ENCODE results near the gene ALPK3.

Gene ALPK3

GRCh38 chr15:84816694-84817465 lies at the start of gene ALPK3:
Gene ALPK3 (plus strand): TSS chr15:84817356. CDS start chr15:84817453, 97 bp downstream.
- no peak for DNase-seq (ENCODE audit: low read depth in 2 of 2, low spot score in 1 of 2)

- DNase-seq (ENCODE audit: low read depth in 2 of 2, low spot score in 1 of 2), result no peak
These were observed 45.1 kb upstream of the ALPK3 start for GRCh38 chr15:84772031-84772430.

DNA sequence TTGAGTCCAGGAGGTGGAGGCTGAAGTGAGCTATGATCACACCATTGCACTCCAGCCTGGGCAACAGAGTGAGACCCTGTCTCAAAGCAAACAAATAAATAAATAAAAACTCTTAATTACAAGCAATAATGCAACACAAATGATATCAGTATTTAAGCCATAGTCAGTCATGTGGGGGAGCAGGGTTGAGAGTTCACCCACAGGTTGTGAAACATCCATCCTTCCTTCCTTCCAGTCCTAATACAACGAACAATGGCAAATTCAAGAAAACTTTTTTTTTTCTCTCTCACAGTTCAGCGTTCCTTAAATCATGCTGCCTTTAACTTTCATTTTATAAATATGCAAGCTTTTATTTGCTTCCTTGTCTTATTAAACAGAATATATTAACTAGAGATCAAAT lies 44.7 kb upstream of the ALPK3 start:
- no peak for DNase-seq (ENCODE audit: low read depth in 2 of 2, low spot score in 1 of 2)

DNA sequence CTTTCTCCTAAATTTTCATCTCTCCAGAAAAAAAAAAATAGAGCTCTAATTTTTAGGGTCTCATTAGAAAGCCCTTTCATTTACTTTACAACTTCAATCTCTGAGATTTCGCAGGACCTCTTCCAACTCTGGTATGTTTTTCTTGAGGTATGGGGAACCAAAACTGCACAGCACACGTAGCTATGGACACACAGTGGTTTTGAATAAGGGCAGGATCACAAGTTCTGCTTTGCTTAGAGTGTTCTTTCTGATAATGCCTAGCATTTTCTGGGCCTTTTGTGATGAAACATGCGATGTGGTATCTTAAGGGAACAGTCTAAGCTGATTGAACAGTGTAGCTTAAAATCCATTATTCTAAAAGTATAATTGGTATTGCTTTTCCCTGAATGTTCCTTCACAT lies 43.4 kb upstream of the ALPK3 start:
- DNase-seq (ENCODE audit: low read depth in 2 of 2, low spot score in 1 of 2), result no peak

- no peak for DNase-seq (ENCODE audit: low read depth in 2 of 2, low spot score in 1 of 2)
These were observed 41.2 kb upstream of the ALPK3 start for GRCh38 chr15:84775867-84776449.

GRCh38 chr15:84778194-84778593 lies 39.0 kb upstream of the ALPK3 start:
- DNase-seq (ENCODE audit: low read depth in 2 of 2, low spot score in 1 of 2), result no peak

- no peak for DNase-seq (ENCODE audit: low read depth in 2 of 2, low spot score in 1 of 2)
These were observed 36.7 kb upstream of the ALPK3 start for GRCh38 chr15:84780492-84780891.

- no peak for DNase-seq (ENCODE audit: low read depth in 2 of 2, low spot score in 1 of 2)
These were observed 35.7 kb upstream of the ALPK3 start for GRCh38 chr15:84781495-84781894.

GRCh38 chr15:84782346-84782745 lies 34.8 kb upstream of the ALPK3 start:
- no peak for DNase-seq (ENCODE audit: low read depth in 2 of 2, low spot score in 1 of 2)

DNA sequence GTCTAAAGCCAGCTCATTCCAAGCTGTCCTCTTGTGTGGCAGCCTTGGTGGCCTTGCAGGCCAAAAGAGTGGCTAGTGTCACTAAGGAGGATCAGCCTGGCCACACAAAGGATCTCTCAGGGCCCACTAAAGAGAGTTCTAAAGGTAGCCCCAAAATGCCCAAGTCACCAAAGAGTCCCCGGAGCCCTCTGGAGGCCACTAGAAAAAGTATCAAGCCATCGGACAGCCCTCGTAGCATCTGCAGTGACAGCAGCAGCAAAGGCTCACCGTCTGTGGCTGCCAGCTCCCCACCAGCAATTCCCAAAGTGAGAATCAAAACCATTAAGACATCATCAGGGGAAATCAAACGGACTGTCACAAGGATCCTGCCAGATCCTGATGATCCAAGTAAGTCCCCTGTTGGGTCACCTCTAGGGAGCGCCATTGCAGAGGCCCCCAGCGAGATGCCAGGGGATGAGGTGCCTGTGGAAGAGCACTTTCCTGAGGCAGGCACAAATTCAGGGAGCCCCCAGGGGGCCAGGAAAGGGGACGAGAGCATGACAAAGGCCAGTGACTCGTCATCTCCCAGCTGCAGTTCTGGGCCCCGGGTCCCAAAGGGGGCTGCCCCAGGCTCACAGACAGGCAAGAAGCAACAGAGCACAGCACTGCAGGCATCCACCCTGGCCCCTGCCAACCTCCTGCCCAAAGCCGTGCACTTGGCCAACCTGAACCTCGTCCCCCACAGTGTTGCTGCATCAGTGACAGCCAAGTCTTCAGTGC lies 33.5 kb upstream of the ALPK3 start:
- DNase-seq (ENCODE audit: low read depth in 2 of 2, low spot score in 1 of 2), result no peak

GRCh38 chr15:84784262-84784661 lies 32.9 kb upstream of the ALPK3 start:
- no peak for DNase-seq (ENCODE audit: low read depth in 2 of 2, low spot score in 1 of 2)

DNA sequence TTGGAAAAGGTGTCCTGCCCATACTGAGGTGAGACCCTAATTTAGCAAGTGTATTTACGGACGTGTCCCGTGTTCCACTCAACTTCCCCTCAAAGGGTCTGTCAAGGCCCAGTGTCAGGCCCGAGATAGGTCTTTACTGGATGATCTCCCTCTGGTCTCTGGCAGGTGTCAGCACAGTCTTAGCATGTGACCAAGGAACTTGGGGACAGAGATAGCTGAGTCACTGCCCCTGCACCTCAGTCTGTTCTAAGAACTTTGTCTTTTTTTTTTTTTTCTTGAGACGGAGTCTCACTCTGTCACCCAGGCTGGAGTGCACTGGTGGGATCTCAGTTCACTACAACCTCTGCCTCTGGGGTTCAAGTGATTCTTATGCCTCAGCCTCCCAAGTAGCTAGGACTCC lies 32.1 kb upstream of the ALPK3 start:
- no peak for DNase-seq (ENCODE audit: low read depth in 2 of 2, low spot score in 1 of 2)

DNA sequence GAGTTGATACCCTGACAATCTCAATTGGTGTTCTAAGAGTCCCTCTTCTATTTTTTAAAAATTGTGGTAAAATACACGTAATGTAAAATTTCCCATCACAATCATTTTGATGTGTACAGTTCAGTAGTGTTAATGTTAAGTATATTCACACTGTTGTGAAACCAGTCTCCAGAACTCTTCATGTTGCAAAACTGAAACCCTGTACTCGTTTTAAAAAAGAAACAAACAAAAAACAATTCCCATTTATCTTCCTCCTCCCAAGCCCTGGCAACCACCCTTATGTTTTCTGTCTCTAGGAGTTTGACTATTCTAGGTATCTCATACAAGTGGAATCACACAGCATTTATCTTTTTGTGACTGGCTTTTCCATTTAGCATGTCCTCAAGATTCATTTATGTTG lies 28.7 kb upstream of the ALPK3 start:
- DNase-seq (ENCODE audit: low read depth in 2 of 2, low spot score in 1 of 2), result no peak

DNA sequence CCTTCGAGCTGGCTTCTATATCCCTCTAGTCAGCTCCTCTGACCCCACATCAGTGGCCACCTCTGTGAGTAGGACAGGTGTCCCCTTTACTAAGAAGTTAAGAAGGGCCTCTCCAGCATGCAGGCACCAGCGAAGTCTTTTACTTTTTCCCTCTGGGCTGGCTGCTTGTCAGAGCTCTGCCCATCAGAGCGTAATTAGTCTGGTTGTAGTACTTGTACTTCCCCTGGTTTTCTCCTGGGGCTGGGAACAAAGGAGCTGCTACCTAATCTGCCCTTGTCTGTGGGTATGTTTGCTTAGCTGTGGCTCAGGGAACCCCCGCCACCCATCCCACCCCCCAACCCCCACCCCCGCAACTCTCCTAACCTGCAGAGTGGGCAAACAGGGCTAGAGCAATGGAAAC lies 27.4 kb upstream of the ALPK3 start:
- DNase-seq (ENCODE audit: low read depth in 2 of 2, low spot score in 1 of 2), result no peak

GRCh38 chr15:84790676-84791075 lies 26.5 kb upstream of the ALPK3 start:
- DNase-seq (ENCODE audit: low read depth in 2 of 2, low spot score in 1 of 2), result no peak

DNA sequence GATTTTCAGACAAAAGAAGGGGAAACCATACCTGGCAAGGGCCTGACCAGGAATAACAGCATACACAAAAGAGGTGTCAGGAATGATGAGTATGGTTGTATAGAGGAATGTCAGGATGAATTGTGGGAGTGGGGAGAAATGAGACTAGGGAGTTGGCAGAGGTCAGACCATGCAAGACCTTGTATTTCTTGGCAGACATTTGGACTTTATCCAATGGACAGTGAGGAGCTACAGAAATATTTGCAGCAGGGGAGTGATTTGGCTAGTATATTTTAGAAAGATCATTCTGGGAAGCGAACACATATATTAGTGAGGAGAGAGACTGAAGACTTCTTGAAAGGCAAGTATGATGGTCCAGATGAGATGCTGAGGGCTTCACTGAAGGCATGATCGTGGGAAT lies 25.4 kb upstream of the ALPK3 start:
- no peak for DNase-seq (ENCODE audit: low read depth in 2 of 2, low spot score in 1 of 2)

DNA sequence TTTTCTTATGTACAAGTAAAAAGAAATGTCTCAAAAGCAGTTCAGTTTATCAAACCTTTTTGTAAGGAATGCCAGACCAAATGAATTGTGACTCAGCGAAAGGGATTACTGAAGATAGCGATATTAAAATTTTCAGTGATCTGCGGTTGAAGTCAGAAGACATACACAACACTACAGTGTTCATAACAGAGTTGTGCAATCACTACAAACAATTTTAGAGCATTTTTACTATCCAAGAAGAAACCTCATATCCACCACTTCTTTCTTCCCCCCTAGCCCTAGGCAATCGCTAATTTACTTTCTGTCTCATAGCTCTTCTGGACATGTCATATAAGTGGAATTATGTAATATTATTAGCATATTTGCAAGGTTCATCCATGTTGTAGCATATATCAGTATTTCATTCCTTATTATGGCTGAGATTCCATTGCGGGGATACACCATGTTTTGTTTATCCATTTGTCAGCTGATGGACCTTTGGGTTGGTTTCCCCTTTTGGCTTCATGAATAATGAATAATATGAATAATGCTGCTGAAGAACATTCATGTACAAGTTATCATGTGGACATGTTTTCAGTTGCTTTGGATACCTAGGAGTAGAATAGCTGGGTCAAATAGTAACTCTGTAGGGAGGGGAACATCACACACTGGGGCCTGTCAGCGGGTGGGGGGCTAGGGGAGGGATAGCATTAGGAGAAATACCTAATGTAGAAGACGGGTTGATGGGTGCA lies 23.6 kb upstream of the ALPK3 start:
- DNase-seq (ENCODE audit: low read depth in 2 of 2, low spot score in 1 of 2), result no peak

DNA sequence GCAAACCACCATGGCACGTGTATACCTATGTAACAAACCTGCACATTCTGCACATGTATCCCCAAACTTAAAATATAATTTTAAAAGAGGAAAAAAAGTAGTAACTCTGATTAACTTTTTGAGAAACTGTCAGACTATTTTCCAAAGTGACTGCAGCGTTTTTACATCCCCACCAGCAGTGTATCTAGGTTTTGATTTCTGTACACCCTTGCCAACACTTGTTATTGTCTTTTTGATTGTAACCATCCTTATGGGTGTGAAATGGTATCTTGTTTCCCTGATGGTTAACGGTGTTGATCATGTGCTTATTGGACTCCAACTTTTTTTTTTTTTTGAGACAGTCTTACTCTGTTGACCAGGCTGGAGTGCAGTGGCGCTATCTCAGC lies 23.0 kb upstream of the ALPK3 start:
- DNase-seq (ENCODE audit: low read depth in 2 of 2, low spot score in 1 of 2), result no peak

DNA sequence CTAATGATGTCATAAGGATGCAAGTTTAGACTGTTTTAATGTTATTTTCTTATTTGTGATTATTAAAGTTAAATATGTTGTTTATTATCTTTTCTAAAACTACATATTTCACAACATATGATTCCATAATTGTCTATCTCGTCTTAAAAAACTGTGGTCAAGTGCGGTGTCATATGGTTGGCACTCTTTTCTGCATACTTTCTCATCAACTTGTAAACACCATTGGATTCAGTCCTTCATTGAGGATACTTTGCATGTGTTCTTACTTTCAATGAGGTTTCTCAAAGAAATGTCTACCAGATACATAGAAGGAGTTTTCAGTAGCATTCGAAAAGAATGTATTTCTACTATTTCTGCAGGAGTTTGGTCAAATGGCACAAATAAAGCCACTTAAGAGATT lies 22.0 kb upstream of the ALPK3 start:
- DNase-seq (ENCODE audit: low read depth in 2 of 2, low spot score in 1 of 2), result no peak

DNA sequence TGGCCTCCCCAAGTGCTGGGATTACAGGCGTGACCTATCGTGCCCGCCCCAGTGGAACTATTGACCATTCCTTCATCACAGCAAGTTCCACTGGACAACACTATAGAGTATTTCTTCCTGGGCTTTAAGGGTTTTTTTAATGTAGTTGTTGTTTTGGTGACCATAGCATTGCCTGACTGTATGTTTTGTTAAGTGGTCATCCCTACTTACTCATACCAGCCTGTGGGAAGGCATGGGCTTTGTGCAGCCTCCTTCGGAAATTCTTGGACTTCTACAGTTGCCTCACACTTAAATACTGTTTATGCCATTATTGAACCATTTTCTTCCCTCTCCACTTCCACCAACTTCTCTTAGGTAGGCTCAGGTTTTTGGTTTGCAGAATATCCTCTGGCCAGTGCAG lies 19.9 kb upstream of the ALPK3 start:
- DNase-seq (ENCODE audit: low read depth in 2 of 2, low spot score in 1 of 2), result no peak

GRCh38 chr15:84797801-84798200 lies 19.4 kb upstream of the ALPK3 start:
- DNase-seq (ENCODE audit: low read depth in 2 of 2, low spot score in 1 of 2), result no peak
